ENCODE data around the gene HJURP.

The HJURP gene

GRCh38 chr2:233831011-233831721 lies 23.2 kb downstream of the HJURP start:
- DNase-seq (ENCODE audit: low read depth in 1 of 2, low spot score in 1 of 2): no peak

GRCh38 chr2:233830111-233830802 lies 24.1 kb downstream of the HJURP start:
- no peak for DNase-seq (ENCODE audit: low read depth in 1 of 2, low spot score in 1 of 2)

DNA sequence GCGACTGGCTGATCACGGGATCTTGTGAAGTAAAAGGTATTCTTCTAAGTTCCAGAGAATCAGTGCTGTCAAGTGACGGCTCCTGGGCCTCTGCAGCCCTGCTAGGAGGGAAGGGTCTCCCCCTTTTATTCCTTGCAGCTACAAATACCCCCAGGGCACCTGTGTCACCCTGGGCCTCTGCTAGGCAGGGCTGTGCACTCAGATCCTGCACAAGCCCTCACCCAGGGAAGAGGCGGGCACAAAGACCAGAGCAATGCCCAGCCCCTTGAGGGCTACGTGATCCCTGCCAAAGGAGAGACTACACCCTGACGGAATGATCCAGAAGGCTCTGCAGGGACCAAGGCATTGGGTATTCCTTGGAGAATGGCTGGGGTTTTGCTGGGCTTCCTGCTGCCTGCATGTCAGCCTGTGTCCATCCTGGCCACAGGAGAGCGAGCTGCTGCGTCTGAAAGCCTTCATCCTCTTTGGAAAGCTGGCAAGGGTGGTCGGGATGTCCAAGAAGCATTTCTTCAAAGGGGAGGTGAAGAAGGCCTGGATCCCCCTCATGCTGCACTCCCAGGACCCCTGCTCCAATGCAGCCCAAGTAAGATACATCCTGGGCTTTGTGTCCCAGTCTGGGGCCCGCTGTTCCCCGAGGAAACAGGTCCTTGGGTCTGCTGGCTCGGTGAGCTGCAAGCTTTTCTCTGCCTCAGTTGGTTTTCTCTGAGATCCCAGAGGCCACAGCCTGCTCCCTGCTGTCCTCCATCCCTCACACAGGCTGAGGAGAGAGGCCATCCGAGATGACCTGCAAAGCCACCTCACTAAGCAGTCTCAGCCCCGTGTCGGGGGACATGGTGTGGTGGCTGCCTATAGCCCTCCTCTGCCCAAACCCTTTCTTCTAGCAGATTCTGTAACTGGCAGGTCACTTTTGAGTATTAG lies 24.9 kb downstream of the HJURP start:
- no peak for DNase-seq (ENCODE audit: low read depth in 1 of 2, low spot score in 1 of 2)

DNA sequence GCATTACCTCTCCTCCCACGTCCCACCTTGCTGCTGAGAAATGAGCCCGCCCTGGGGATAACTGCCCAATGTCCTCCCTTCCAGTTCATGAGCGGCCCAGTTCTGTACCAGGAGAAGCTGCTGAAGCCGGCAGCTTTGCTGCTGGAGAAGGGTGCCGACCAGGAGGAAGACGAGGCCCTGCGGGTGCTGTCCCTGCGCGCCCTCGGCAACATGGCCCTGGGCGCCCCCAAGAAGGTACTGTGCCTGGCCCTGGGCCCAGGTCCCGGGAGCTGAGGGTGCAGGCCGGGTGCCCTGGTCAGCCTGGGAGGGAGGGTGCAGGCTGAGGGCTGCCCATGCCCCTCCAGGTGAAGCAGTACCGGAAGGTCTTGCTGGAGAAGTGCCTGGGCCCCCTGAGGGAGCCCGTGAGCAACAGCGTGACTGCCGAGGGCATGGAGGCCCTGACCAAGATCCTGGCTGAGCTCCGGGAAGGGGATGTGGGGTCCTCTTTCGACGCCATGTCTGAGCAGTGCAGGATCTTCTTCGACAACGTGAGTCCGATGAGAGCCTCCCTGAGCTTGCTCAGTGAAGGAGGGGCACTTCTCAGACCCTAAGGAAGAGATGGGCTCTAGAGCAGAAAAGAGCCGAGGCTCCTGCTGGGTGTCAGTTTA lies 25.7 kb downstream of the HJURP start:
- no peak for DNase-seq (ENCODE audit: low read depth in 1 of 2, low spot score in 1 of 2)

DNA sequence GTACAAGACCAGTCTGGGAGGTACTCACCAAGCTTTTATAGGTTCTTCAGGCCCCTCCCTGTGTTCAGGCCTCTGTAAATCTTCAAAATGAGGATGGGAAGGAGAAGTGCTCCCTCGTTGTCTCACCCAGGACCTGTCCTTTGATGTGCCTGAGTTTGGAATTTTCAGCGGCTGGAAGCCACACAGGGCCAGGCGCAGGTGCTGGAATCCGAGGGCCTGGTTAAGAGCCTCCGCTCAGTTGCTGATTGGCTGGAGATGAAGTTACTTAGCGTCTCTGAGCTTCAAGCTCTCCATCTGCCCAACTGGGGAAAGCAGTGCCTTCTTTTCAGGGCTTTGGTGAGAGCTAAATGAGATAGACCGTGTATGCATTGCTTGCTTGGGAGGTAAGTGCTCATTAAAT lies 30.0 kb downstream of the HJURP start:
- DNase-seq (ENCODE audit: low read depth in 1 of 2, low spot score in 1 of 2): no peak

DNA sequence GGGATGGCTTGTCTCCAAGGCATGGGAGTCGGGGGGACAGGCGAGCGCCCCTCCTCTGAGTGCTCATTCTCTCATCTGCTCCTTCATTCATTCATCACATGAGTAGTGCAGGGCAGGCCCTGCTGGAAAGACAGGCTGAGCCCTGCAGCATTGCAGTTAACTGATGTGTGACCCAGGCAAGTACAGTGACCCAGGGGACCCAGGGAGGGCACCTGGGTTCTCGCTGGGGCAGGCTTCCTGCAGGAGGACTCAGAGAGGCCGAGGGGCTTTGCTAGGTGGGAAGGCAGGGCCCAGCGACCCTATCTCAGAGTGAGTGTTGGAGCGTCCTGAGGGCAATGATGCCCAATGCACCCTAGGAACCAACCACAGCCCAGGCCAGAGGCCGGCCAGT lies 30.6 kb downstream of the HJURP start:
- DNase-seq (ENCODE audit: low read depth in 1 of 2, low spot score in 1 of 2): no peak

- DNase-seq (ENCODE audit: low read depth in 1 of 2, low spot score in 1 of 2): no peak
Measured at GRCh38 chr2:233822781-233823730, 31.3 kb downstream of the HJURP start.

GRCh38 chr2:233822101-233822771 lies 32.1 kb downstream of the HJURP start:
- DNase-seq (ENCODE audit: low read depth in 1 of 2, low spot score in 1 of 2): no peak

DNA sequence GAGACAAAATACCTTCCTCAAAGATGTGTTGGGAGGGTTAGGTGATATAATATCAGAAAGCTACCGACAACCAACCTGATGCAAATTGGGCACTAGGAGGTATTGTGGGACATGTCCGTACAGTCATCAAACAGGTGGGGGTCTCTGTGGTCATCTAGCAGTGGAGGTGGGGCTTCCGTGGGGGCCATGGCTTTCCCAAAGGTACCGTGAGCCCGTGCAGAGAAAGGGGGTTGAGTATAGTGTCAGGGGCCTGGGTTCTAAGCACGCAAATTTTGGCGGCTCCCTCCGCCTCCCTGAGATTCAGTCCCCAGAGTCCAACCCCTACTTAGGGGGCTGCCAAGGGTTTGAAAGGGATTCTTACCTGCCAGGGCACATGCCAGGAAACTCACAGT lies 32.6 kb downstream of the HJURP start:
- no peak for DNase-seq (ENCODE audit: low read depth in 1 of 2, low spot score in 1 of 2)

DNA sequence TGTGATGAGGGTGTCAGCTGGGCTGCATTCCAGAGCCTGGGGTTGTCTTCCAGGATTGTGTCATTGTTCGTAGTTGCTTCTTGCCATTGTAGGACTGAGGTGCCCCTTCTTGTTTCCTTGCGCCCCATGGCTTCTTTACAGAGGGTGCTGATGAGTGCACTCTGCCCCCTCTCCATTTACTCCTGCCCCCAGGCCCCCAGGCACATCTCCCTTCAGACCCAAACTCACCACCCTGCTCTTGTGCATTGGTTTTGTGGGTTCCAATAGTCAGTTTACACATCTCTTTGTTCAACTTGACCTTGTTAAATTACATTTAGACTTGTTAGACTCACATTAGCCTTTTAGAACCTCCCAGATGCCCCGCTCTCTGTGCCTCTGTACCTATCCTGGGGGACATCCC lies 33.1 kb downstream of the HJURP start:
- DNase-seq (ENCODE audit: low read depth in 1 of 2, low spot score in 1 of 2): no peak

DNA sequence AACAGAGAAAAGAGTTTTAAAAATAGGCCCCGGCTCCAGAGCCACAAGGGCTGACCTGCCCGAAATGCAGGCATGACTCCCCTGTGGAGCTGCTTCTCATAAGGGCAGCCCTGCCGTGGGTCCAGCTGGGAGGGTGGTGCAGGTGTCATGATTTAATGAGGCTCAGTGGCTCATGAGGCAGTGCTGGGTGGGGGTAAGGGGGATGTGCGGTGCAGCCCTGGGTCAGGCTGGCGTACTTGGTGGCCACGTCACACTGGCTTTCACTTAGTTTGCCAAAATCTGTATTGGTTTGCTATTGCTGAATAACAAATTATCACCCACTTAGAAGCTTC lies 33.6 kb downstream of the HJURP start:
- no peak for DNase-seq (ENCODE audit: low read depth in 1 of 2, low spot score in 1 of 2)

- no peak for DNase-seq (ENCODE audit: low read depth in 1 of 2, low spot score in 1 of 2)
Measured at GRCh38 chr2:233819884-233820773, 34.2 kb downstream of the HJURP start.

- no peak for DNase-seq (ENCODE audit: low read depth in 1 of 2, low spot score in 1 of 2)
Measured at GRCh38 chr2:233818639-233819621, 35.4 kb downstream of the HJURP start.

DNA sequence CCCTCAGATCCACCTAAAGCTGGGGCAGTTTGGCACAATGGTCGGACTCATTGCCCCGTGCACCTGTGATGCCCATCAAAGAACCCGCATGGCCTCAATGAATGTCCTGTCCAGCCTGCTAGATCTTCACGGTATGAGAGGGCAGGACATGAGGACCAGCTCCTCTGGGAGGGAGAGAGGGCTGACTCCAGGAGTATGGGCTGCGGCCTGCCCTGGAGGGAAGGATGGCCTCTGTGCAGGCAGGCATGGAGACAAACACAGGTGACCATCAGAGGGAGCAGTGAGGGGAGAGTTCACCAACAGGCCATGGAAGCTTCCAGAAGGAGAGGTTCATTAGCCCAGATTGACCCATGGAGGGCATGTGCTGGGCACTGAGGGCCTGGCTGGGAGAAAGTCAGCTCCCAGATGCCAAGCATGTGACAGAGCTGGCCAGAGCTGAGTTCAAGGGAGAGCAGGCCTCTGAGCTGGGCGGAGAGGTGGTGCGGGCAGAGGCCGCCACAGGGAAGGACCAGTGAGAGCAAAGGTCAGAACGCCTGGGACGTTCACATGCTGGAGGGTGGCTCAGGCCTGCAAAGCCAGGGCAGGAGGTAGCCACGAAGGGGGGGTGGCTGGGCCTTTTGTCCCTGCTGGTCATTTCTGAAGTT lies 36.2 kb downstream of the HJURP start:
- DNase-seq (ENCODE audit: low read depth in 1 of 2, low spot score in 1 of 2): no peak

GRCh38 chr2:233817361-233817911 lies 36.9 kb downstream of the HJURP start:
- no peak for DNase-seq (ENCODE audit: low read depth in 1 of 2, low spot score in 1 of 2)

DNA sequence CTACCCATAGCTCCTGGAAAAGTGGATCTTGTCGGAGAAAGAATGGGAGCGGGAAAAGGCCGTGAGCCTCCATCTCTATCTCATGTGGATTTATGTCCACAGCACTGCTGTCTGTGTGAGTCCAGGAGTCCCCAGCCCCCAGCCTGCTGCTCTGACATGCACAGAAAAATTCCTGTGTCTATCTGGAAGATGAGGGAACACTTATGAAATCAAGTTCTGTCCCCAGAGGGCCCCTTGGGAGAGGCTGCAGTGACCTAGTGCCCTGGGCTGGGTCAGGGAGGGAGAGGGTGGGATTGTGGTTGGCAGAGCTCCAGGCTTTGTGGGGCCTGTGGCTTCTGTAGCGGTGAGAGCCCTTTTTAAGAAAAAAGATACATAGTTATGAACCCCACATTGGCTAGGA lies 37.6 kb downstream of the HJURP start:
- no peak for DNase-seq (ENCODE audit: low read depth in 1 of 2, low spot score in 1 of 2)

DNA sequence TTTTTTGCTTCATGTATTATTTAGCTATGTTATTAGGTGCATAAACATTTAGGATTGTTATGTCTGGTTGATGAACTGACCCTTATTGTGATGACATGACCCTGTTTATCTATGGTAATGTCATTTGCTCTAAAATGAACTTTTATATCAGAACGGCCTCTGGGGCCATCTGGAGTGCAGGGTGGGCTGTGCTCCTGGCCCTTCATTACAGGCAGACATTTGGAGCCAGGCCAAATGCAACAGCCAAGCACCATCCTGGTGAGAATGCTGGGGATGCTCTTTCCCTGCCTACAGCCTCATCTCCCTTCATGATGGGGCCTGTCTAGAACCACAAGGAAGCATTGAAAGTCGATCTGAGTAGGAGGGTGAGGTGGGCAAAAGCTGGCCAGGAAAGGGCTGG lies 38.0 kb downstream of the HJURP start:
- no peak for DNase-seq (ENCODE audit: low read depth in 1 of 2, low spot score in 1 of 2)
